22Rv1 (cell line): ENCODE data around the gene MED12L.

ENCODE experiments used
- H3K27ac ChIP-seq: fragments of 450-650 bp; 2 replicates; pipeline ENCODE4 v1.5.1; 2017
- ZFX ChIP-seq: fragments of 450-650 bp; IDR thresholded peaks from 2 replicates; pipeline ENCODE4 v1.6.1; 2017; ENCODE audit warnings: antibody characterized with exemption, borderline replicate concordance
- TF ChIP-seq, protein P1 (sequence below): fragments of 450-650 bp; IDR thresholded peaks from 2 replicates; pipeline ENCODE4 v1.5.1; 2017; ENCODE audit warnings: mild to moderate bottlenecking

The MED12L gene

DNA sequence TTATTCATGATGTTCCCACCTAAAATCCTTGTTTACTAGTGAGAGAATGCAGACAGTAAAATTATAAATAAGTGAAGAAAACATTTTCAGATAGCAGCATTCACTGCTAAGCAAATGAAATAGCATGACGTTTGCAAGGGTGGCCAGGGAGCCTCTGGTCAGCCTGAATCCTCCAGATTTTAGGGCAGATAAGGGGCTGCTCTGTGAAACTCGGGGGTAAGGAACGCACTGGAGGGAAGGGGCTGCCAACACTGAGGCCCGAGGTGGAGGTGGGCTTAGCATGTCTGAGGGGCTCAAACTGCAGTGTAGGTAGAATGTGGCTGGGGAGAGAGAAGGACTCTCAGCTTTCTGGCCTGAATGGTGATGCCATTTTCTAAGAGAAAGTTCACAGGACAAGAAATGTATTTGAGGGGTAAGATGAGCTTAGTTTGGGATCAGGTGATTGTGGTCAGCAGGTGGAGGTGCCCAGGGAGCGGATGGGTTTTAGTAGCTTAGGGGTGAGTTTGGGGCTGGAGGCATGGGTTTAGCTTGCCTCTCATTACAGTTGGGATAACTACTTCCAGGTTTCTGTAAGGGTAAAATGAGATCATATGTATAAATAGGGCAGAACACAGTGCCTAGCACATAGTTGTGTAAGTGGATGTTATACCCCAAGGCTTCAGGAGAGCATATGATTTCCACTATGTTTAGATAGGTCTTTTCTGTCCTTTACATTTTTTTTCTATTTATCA, 97.0 kb downstream of the MED12L start:
- no peak overlapping the region for H3K27ac ChIP-seq
- no peak for TF ChIP-seq ZFX
- TF ChIP-seq, protein P1, sequence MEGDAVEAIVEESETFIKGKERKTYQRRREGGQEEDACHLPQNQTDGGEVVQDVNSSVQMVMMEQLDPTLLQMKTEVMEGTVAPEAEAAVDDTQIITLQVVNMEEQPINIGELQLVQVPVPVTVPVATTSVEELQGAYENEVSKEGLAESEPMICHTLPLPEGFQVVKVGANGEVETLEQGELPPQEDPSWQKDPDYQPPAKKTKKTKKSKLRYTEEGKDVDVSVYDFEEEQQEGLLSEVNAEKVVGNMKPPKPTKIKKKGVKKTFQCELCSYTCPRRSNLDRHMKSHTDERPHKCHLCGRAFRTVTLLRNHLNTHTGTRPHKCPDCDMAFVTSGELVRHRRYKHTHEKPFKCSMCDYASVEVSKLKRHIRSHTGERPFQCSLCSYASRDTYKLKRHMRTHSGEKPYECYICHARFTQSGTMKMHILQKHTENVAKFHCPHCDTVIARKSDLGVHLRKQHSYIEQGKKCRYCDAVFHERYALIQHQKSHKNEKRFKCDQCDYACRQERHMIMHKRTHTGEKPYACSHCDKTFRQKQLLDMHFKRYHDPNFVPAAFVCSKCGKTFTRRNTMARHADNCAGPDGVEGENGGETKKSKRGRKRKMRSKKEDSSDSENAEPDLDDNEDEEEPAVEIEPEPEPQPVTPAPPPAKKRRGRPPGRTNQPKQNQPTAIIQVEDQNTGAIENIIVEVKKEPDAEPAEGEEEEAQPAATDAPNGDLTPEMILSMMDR, result no peak

DNA sequence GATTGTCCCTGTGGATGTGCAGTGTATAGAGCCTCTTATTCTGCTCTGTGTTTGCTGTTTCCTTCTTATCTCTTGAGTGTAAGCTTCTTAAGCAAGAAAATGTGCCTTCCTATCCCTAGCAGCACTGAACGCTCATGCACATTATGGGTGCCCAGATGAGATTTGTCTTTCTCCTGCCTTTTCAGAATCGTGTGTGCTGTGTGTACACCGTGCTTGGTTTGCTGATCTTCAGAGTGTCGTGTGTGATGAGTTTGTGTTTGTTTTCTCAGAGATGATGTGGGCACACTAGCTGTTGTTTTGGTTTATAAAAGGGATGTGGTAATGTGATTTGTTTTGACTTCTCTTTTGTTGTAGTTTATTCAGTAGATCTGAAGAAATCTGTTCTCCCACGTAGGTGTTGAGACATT, 97.8 kb downstream of the MED12L start:
- no peak for TF ChIP-seq ZFX
- TF ChIP-seq, protein P1, result no peak
- H3K27ac ChIP-seq, result no peak overlapping the region

DNA sequence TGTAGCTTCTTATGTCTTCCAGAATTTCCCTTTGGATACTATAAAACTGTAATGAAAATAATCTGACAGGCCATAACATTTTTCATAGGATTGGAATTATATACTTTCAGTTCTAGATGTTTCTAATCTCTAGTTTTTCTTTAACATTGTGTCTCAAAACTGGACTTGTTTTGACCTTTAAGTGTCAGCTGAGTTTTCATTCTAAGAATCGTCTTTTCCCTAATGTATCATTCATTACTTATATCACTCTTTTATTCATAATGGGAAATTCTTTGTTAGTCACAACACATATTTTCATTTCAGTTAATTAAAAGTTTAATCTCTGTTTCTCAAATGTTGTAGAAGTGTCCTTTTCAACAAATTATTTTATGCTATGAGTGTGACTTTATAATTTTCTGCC, 105.6 kb downstream of the MED12L start:
- TF ChIP-seq, protein P1, result no peak
- no peak for TF ChIP-seq ZFX
- H3K27ac ChIP-seq, result no peak overlapping the region

- TF ChIP-seq, protein P1, result no peak
- no peak for TF ChIP-seq ZFX
Observed at GRCh38 chr3:151192545-151192944, 107.1 kb downstream of the MED12L start.

DNA sequence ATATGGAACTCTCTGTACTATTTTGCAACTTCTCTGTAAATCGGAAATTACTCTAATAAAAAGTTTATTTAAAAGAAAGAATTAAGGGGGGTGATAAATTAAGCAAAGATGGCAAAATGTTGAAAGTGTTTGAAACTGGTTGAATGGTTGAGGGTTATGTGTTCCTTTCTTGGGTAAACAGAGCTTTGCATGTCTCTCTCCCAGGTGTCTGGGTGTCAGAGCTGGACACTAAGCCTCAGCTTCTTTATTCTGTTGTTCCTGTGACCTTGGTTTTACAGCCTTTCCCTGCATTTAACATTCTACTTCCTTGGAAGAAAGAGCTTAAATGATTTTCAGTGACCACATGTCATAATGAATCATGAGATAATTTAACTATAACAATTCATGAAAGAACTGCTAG, 110.4 kb downstream of the MED12L start:
- H3K27ac ChIP-seq, result no peak overlapping the region
- TF ChIP-seq, protein P1, result no peak
- TF ChIP-seq ZFX, result no peak

More at GRCh38 chr3:151192545-151192944, 107.1 kb downstream of the MED12L start:
- no peak overlapping the region for H3K27ac ChIP-seq

GRCh38 chr3:151196434-151196833, 111.0 kb downstream of the MED12L start:
- H3K27ac ChIP-seq, result no peak overlapping the region
- TF ChIP-seq, protein P1, result no peak
- no peak for TF ChIP-seq ZFX

DNA sequence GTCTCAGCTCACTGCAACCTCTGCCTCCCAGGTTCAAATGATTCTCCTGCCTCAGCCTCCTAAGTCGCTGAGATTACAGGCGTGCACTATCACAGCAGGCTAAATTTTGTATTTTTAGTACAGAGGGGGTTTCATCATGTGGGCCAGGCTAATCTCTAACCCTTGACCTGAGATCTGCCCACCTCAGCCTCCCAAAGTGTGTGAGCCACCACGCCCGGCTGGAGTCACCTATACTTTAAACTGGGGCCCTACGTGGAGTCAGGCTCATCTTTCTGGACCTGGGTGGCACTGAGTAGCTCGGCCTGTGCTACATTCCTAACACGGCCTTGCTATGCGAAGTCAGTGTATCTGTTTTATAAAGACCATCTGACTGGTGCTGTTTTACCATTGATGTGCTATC, 111.8 kb downstream of the MED12L start:
- TF ChIP-seq ZFX, result no peak
- TF ChIP-seq, protein P1, result no peak

More for the DNA sequence above, 111.8 kb downstream of the MED12L start:
- no peak overlapping the region for H3K27ac ChIP-seq
